PC-9 (cell line): Measurements from ENCODE around the gene CFAP97D1. TPM values are rescaled to one million over a fixed set of nuclear protein-coding genes. Genes with fewer than 3 reads are reported as not detected.
"Not testable (repeated sequence)": the region's sequence is repeated elsewhere in the genome, so short reads cannot be mapped to it uniquely, and the experiment has no call there.

ENCODE experiments used
- BruUV-seq: library from RNA; stranded (reverse); fragments of 400-500 nt; replicated peaks from 2 replicates; lab custom pipeline; 2021; lab: Mats Ljungman, UMichigan
- CTCF ChIA-PET: fragments of 300-600 bp; sonication (Branson Sonifier 250); formaldehyde crosslinking; loops from one replicate; lab custom pipeline; 2022; ENCODE audit warnings: antibody characterized with exemption; lab: Charles Lee
- POLR2A ChIA-PET: fragments of 300-600 bp; sonication (Branson Sonifier 250); formaldehyde crosslinking; loops from one replicate; lab custom pipeline; 2022; ENCODE audit warnings: antibody characterized with exemption; ENCODE audit not compliant: unreplicated experiment; lab: Charles Lee
- DNase-seq, 2 experiments: peaks; one replicate each; pipeline versions ENCODE4 v3.0.0 to v3.0.0-alpha.2; 2015 to 2022; ENCODE audit warnings: mixed read lengths in 1 of 2
- H2AFZ ChIP-seq: fragments of 200-600 bp; sonication (generic); 2 replicates; pipeline ENCODE4 v1.8.1; 2017; ENCODE audit warnings: antibody characterized with exemption
- H3F3A ChIP-seq: fragments of 200-600 bp; sonication (generic); 2 replicates; pipeline ENCODE4 v1.8.1; 2017; ENCODE audit warnings: antibody characterized with exemption, mild to moderate bottlenecking, low read depth; ENCODE audit not compliant: insufficient read depth
- H3K27ac ChIP-seq: fragments of 200-600 bp; sonication (generic); 2 replicates; pipeline ENCODE4 v1.6.1; 2016; ENCODE audit warnings: mixed run types
- H3K27me3 ChIP-seq: fragments of 200-600 bp; sonication (generic); 2 replicates; pipeline ENCODE4 v1.6.1; 2016; ENCODE audit warnings: low read depth, mixed run types; ENCODE audit not compliant: insufficient read depth
- H3K36me3 ChIP-seq: fragments of 200-600 bp; sonication (generic); 2 replicates; pipeline ENCODE4 v1.6.1; 2016; ENCODE audit warnings: low read depth, mixed run types
- H3K4me1 ChIP-seq: fragments of 200-600 bp; sonication (generic); replicated peaks from 2 replicates; pipeline ENCODE4 v1.6.1; 2016; ENCODE audit warnings: mixed run types; ENCODE audit not compliant: insufficient read depth
- H3K4me2 ChIP-seq: fragments of 200-600 bp; sonication (generic); 2 replicates; pipeline ENCODE4 v1.6.1; 2017; ENCODE audit warnings: mixed run types
- H3K4me3 ChIP-seq: fragments of 200-600 bp; sonication (generic); 2 replicates; pipeline ENCODE4 v1.6.1; 2016; ENCODE audit warnings: mixed run types
- H3K79me2 ChIP-seq: fragments of 200-600 bp; sonication (generic); 2 replicates; pipeline ENCODE4 v1.6.1; 2017; ENCODE audit warnings: low read depth, mixed run types
- H3K9me2 ChIP-seq: fragments of 200-600 bp; sonication (generic); 2 replicates; pipeline ENCODE4 v1.8.1; 2017; ENCODE audit warnings: mild to moderate bottlenecking; ENCODE audit not compliant: insufficient read depth
- H3K9me3 ChIP-seq: fragments of 200-600 bp; sonication (generic); 2 replicates; pipeline ENCODE4 v1.8.1; 2016; ENCODE audit warnings: low read depth; ENCODE audit not compliant: insufficient read depth
- H4K20me1 ChIP-seq: fragments of 200-600 bp; sonication (generic); 2 replicates; pipeline ENCODE4 v1.8.1; 2017; ENCODE audit not compliant: insufficient read depth
- EZH2 ChIP-seq: fragments of 200-600 bp; sonication (generic); IDR thresholded peaks from 2 replicates; pipeline ENCODE4 v1.8.0; 2017; ENCODE audit warnings: antibody characterized with exemption, low read depth
- intact Hi-C: fragments of 100-400 bp; cut with micrococcal nuclease; formaldehyde crosslinking; loops from one replicate; pipeline ENCODE4 v1.10.0; 2022; ENCODE audit not compliant: unreplicated experiment
- total RNA-seq: library from RNA; stranded (reverse); gene quantifications from 2 replicates; pipeline ENCODE4 v1.2.3, GENCODE V29; 2021
- TF ChIP-seq, protein P1 (sequence below): fragments of 200-600 bp; sonication (generic); conservative IDR thresholded peaks from 2 replicates; pipeline ENCODE4 v1.6.1; 2017; ENCODE audit warnings: mixed run types, antibody characterized with exemption, mild to moderate bottlenecking, moderate library complexity

CFAP97D1 gene
- total RNA-seq, 1 experiment from 2014 or later, result not detected

DNA sequence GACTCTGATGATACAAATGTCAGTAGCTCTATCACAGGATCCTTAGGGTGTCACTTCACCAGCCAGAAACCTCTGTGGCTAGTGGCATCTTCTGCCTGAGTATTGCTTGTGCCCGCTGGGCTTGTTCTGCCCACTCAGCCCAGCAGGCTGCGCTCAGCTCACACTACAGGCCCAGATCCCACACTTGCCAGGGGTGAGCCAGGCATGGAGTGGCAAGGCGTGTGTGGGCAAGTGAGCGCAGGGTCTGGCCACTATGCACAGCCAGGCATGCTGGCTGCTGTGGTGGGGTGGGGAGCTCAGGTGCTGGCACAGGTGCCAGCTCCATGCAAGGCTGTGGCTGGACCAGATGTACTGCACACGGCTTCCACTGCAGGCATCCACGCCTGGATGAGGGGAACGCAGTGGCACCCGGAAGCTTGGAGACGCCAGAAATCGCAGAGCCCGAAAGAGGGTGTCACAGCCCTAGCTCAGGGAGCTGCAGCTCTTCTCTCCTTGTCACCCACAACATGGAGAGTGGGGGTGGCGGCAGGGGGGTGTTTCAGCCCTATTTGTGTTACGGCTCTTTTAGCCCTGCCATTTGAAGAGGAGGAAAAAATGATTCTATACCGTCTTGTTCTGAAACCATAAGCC lies 10.2 kb downstream of the CFAP97D1 start:
- H3K4me1 ChIP-seq, result no peaks in the 10 kb centered on the region; the same call in 1 of the 2 replicates
- no peaks in the 10 kb centered on the region for H3K9me3 ChIP-seq
- H3K79me2 ChIP-seq, result no peaks in the 10 kb centered on the region
- H2AFZ ChIP-seq, result no peak overlapping the region
- H3K36me3 ChIP-seq, result no peaks in the 10 kb centered on the region
- ChIA-PET POLR2A (interaction anchor here (0.5 kb wide), 1 partner anchor 122 kb away, joined by 13 read pairs; no protein-coding TSS in a partner anchor), CTCF (interaction anchor here (0.7 kb wide), 1 partner anchor 148 kb away, joined by 3 read pairs; no protein-coding TSS in a partner anchor)
- H3F3A ChIP-seq, result no peaks in the 10 kb centered on the region
- DNase-seq, result no peak
- TF ChIP-seq EZH2, result no peak
- TF ChIP-seq, protein P1, sequence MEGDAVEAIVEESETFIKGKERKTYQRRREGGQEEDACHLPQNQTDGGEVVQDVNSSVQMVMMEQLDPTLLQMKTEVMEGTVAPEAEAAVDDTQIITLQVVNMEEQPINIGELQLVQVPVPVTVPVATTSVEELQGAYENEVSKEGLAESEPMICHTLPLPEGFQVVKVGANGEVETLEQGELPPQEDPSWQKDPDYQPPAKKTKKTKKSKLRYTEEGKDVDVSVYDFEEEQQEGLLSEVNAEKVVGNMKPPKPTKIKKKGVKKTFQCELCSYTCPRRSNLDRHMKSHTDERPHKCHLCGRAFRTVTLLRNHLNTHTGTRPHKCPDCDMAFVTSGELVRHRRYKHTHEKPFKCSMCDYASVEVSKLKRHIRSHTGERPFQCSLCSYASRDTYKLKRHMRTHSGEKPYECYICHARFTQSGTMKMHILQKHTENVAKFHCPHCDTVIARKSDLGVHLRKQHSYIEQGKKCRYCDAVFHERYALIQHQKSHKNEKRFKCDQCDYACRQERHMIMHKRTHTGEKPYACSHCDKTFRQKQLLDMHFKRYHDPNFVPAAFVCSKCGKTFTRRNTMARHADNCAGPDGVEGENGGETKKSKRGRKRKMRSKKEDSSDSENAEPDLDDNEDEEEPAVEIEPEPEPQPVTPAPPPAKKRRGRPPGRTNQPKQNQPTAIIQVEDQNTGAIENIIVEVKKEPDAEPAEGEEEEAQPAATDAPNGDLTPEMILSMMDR, result peak; percentile 41; the same call in 1 of the 2 replicates
- intact Hi-C loops, result no loop called here
- H3K4me2 ChIP-seq, result no peak overlapping the region
- BruUV-seq, result no TSS peak
- no peaks in the 10 kb centered on the region for H3K9me2 ChIP-seq
- H4K20me1 ChIP-seq, result no peaks in the 10 kb centered on the region
- no peak overlapping the region for H3K4me3 ChIP-seq
- no peak overlapping the region for H3K27ac ChIP-seq
- peaks cover 12% of the 10 kb centered on the region; the same call in 1 of the 2 replicates for H3K27me3 ChIP-seq

DNA sequence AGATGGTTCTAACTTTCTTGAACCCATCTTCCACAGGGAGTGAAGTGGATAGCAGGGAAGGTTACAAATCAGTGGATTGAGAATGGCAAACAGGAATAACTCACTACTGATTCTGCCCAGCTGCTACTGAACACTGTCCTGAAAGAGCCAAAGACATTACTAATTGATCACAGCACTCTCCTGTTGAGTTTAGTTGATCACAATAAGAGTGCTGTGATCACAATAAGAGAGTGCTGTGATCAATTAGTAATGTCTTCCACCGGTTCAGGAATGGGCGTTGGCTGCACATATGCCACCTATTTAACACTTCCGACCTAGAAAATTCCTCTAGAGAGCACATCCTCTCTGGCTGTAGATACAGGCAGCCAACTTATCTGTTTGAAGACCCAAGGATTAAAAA lies 11.4 kb downstream of the CFAP97D1 start:
- CTCF ChIA-PET, result interaction anchor here (0.6 kb wide), 1 partner anchor 51 kb away, joined by 4 read pairs; no protein-coding TSS in a partner anchor
- peak; percentile 11 to 71 for DNase-seq
- no peaks in the 10 kb centered on the region; the same call in 1 of the 2 replicates for H3K4me1 ChIP-seq
- H3K36me3 ChIP-seq, result no peaks in the 10 kb centered on the region
- BruUV-seq, result no TSS peak
- POLR2A ChIA-PET, result no interaction called here
- TF ChIP-seq EZH2, result no peak
- TF ChIP-seq, protein P1, result no peak
- H3K27ac ChIP-seq, result no peak overlapping the region
- H3K79me2 ChIP-seq, result no peaks in the 10 kb centered on the region
- H2AFZ ChIP-seq, result no peak overlapping the region
- H3K4me3 ChIP-seq, result no peak overlapping the region
- H4K20me1 ChIP-seq, result no peaks in the 10 kb centered on the region
- no peaks in the 10 kb centered on the region for H3F3A ChIP-seq
- intact Hi-C loops, result no loop called here
- H3K4me2 ChIP-seq, result peak overlapping the region; percentile 27; the same call in 1 of the 2 replicates
- H3K9me3 ChIP-seq, result no peaks in the 10 kb centered on the region
- no peaks in the 10 kb centered on the region for H3K9me2 ChIP-seq
- H3K27me3 ChIP-seq, result peaks cover 16% of the 10 kb centered on the region; the same call in 1 of the 2 replicates

DNA sequence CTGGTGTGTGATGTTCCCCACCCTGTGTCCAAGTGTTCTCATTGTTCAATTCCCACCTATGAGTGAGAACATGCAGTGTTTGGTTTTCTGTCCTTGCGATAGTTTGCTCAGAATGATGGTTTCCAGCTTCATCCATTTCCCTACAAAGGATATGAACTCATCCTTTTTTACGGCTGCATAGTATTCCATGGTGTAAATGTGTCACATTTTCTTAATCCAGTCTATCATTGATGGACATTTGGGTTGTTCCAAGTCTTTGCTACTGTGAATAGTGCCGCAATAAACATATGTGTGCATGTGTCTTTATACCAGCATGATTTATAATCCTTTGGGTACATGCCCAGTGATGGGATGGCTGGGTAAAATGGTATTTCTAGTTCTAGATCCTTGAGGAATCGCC lies 12.4 kb downstream of the CFAP97D1 start:
- H4K20me1 ChIP-seq, H3K27ac ChIP-seq, H3F3A ChIP-seq, CTCF ChIA-PET, H3K9me2 ChIP-seq, H3K4me1 ChIP-seq, H3K79me2 ChIP-seq, H3K9me3 ChIP-seq, H2AFZ ChIP-seq, H3K36me3 ChIP-seq, DNase-seq, H3K4me3 ChIP-seq, H3K4me2 ChIP-seq, intact Hi-C loops, BruUV-seq, POLR2A ChIA-PET: not testable (repeated sequence)
- peaks cover 16% of the 10 kb centered on the region; the same call in 1 of the 2 replicates for H3K27me3 ChIP-seq

DNA sequence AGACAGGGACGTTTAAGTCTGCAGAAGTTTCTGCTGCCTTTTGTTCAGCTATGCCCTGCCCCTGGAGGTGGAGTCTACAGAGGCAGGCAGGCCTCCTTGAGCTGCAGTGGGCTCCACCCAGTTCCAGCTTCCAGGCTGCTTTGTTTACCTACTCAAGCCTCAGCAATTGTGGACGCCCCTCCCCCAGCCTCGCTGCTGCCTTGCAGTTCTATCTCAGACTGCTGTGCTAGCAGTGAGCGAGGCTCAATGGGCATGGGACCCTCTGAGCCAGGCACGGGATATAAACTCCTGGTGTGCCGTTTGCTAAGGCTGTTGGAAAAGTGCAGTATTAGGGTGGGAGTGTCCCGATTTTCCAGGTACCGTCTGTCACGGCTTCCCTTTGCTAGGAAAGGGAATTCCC lies 17.8 kb downstream of the CFAP97D1 start:
- H3K27ac ChIP-seq, POLR2A ChIA-PET, H3F3A ChIP-seq, intact Hi-C loops, CTCF ChIA-PET, H3K36me3 ChIP-seq, H3K4me1 ChIP-seq, H3K79me2 ChIP-seq, H2AFZ ChIP-seq, BruUV-seq, H3K9me3 ChIP-seq, H3K9me2 ChIP-seq, H4K20me1 ChIP-seq: not testable (repeated sequence)
- Histone ChIP-seq H3K27me3 (peaks cover 16% of the 10 kb centered on the region; the same call in 1 of the 2 replicates), H3K4me3 (peak overlapping the region; percentile 37; the same call in 1 of the 2 replicates), H3K4me2 (peak overlapping the region; percentile 75)
- peak in 1 of 2 experiments; percentile 47 for DNase-seq
